T follicular helper cell (primary cell): ENCODE measurements around the gene COL4A1.

Experiments used
- DNase-seq: peaks from one replicate; pipeline ENCODE4 v3.0.0-alpha.2; 2020; ENCODE audit warnings: low read depth

Gene COL4A1

DNA sequence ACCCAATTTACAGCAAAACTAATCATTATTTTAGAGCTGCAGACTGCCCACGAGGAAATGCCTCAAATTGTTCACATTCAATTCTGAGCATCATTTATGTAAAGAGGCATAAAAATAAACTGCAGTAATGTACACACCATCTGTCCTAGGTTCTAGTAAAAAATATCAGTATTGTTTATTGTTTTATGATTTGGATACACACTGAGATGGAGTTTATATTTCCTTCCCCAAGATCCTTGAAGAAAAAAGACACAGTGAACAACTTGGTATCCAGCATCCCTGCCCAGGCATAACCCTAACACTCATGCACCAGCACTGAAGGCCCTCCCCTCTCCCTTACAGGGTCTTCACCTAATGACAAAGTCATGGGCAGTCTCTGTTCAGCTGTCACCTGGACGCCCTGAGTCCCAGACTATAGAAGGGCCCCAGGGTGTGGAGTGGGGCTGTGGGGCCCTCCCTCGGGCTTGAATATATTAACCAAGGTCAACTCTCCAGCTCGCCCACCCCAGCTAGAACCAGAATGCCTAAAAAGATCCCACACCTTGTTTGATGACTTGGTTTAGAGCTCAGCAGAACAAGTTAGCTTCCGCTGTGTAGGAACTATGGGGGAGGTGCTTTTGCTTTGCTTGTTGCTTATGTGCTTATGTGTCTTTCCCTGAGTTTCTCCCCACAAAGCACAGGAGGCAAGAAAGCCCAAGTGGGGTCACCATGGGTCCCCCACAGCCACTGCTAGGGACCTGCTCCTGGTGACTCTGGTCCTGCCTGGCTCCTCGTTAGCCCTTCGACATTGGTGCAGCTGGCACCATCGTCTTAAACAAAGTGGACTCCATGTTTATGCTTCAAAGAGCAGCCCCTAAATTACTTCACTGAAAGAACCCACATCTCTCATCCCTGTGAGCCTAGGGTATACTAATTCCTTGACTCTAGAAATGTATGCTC is 111.1 kb downstream of the COL4A1 start:
- DNase-seq: no peak

- DNase-seq: no peak
Measured at GRCh38 chr13:110194451-110194850, 112.5 kb downstream of the COL4A1 start.

- DNase-seq: no peak
Measured at GRCh38 chr13:110193491-110193890, 113.5 kb downstream of the COL4A1 start.

DNA sequence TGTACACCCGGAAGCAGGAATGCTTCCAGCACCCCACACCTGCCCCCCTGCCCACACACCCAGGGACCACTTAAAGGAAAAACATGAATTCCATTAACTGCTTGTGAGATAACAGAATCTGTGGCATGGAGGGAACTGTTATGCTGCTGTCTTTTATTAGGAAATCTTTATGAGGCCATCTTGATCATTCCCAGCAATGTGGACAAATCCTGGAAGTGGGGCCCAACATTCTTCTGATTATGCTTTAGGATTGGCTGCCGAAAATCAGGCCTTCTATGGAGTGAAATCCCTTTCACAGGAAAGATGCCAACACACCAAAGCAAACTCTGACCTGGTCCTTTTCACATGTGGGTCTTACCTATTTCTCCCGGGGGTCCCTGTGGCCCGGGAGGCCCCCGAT is 114.5 kb downstream of the COL4A1 start:
- DNase-seq: no peak

DNA sequence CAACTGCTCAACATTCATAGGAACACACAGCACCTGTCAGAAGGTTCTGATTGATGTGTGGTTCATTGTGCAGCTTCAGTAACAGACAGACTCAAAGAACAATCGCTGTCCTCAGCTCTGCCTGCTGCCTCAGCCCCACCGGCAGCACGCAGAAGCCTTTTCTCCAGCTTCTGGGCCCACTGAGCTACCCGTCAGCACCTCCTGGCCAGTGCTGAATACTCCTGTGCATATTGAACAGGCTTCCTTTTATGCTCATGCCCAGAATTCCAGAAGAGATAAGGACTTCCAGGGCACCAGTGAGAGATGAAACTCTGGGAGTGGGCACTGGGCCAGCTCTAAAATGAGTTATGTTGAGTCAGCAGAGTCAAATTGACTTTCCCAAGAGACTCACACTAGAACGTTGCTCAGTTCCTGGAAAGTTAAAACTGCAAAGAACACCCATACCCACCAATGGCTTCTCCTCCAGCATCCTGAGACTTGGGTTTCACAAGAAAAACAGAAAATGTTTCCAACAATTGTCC is 119.3 kb downstream of the COL4A1 start:
- no peak for DNase-seq

- no peak for DNase-seq
Measured at GRCh38 chr13:110186231-110186855, 120.6 kb downstream of the COL4A1 start.

- no peak for DNase-seq
Measured at GRCh38 chr13:110185696-110186095, 121.3 kb downstream of the COL4A1 start.

DNA sequence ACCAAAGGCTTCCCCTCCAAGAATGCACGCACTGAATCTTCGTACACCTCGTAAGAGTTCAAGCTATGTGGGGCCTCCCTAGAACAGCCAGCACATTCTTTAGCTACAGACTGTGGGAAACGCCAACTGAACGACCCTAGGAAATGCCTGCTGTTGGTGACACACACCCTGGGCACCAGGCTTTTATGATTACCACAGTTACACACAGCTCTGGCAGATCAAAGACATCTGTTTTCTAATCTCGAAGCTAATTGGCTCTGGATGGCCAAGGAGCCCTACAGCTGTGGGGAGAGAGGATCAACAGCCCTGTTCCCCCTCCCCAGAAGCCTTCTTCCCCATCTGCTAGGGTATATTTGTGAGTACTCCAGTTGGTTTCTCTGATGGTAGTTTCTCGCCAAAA is 123.0 kb downstream of the COL4A1 start:
- no peak for DNase-seq

DNA sequence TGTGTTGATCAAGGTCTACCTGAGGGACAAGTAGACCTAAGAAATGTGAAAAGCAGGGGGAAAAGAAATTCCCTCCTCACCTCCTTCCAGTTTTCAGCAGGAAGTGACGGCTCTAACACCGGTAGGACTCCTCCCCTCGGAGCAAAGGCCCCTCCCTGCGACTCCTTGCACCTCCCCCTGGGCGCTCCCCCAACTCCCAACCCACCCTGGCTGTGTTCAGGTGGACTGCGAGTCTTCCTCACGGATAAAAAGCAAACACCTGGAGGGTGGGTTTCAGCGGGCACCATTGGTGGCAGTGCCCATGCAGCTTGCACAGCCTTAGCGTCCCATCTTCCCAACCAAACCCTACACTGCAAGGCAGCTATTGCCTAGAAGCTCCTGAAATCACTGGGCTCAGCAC is 124.5 kb downstream of the COL4A1 start:
- no peak for DNase-seq

GRCh38 chr13:110182003-110182402 is 125.0 kb downstream of the COL4A1 start:
- no peak for DNase-seq

GRCh38 chr13:110179857-110180147 is 127.2 kb downstream of the COL4A1 start:
- DNase-seq: no peak

DNA sequence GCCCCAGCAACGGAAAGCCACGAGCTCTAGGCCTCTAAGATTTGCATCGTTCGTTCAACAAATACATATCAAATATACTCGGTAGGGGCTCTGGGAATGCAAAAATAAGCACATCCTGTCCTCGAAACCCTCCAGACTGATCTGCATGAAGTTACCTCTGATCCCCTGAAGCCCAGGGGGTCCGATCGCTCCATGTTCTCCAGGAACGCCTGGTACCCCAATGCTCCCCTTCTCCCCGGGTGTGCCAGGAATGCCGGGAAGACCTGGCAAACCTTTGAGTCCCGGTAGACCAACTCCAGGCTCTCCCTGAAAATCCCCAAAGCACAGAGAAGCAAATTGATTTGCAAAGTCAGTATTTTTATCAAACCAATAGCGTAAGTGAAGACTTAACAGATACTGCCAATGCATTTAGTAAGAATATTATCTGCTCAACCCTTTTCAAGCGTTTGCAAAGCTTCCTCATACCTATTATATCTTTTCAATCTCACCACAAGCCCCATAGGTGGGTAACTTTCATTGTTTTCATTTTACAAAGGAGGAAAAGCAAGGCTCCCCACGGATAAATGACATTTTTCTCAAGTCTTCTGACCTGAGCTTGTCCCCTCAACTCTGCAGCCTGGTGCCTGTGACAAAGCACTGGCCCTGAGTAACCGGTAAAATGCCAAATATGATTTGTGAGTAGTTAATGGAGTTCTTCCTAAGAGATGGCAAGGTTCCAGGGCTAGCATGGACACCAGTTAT is 127.7 kb downstream of the COL4A1 start:
- no peak for DNase-seq

GRCh38 chr13:110177790-110178189 is 129.2 kb downstream of the COL4A1 start:
- no peak for DNase-seq

- DNase-seq: no peak
Measured at GRCh38 chr13:110176431-110176830, 130.5 kb downstream of the COL4A1 start.

- no peak for DNase-seq
Measured at GRCh38 chr13:110173247-110173818, 133.6 kb downstream of the COL4A1 start.

- no peak for DNase-seq
Measured at GRCh38 chr13:110170882-110171281, 136.1 kb downstream of the COL4A1 start.

- no peak for DNase-seq
Measured at GRCh38 chr13:110170020-110170790, 136.8 kb downstream of the COL4A1 start.

DNA sequence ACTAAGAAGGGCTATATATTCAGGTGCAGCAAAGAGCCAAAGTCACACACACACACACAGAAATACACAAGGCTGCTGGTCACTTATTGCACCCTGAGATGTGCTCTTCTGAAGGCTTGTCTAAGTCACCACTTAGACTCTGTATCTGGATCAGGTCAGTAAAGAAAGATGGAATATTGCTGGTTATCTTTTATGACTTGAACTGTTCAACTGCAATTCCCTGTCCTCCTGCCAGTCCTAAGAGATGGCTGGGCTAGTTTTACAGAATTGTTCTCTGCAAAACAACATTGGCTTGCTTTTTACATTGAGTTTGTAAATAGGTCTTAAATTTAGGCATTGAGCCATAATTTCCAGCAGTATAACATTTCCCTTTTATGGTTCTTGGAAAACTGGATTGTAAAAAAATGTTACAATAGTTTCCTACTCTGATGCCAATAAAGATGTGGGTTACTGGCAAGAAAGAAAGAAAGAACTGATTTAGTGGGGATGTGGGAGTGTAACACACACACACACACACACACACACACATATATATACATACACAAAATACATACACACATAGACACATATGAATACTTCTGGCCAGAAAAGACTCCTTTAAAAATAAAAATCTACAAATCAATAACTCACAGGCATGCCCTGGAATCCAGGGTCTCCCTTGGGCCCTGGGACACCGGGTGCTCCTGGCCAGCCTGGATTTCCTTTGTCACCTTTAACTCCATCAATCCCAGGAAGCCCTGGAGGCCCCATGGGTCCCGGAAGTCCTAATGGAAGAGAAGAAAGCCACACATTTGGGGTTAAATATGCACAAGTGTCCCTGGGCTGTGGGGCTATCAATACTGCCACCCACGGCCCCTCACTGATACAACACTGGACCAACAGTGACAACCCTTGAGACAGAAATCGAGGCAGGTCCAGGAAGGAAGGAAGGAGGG is 137.7 kb downstream of the COL4A1 start:
- DNase-seq: no peak

GRCh38 chr13:110166598-110166997 is 140.4 kb downstream of the COL4A1 start:
- DNase-seq: no peak

DNA sequence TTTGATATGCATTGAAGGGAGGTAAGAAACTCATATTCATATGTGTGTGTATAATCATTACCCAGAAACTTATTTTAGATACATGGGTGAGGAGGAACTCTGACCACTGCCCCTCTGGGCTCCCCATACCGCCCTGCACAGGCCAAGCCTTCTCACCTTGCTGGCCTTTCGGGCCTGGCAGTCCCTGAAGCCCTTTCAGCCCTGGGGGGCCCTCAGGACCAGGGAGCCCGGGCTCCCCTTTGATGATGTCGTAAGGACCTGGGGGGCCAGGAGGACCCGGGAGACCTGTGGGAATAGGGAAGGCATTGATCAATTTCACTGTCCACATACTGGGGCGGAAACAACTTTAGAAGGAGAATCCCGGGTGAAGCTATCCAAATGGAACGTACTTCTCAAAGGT is 142.3 kb downstream of the COL4A1 start:
- DNase-seq: no peak
